Neuronal stem cell (in vitro differentiated cells): ENCODE measurements around the gene SRSF12.
"Not testable (repeated sequence)": the region's sequence is repeated elsewhere in the genome, so short reads cannot be mapped to it uniquely, and the experiment has no call there.

Experiments
- DNase-seq: peaks from one replicate; pipeline ENCODE4 v3.0.0-alpha.2; 2013; ENCODE audit warnings: low spot score
- H2AFZ ChIP-seq: one replicate; pipeline ENCODE4 v1.6.1; 2013; ENCODE audit warnings: mild to moderate bottlenecking, low read length, inconsistent platforms
- H2AK5ac ChIP-seq: 2 replicates; pipeline ENCODE4 v1.6.1; 2013; ENCODE audit warnings: low read depth, mild to moderate bottlenecking, inconsistent platforms, low read length, moderate library complexity, mixed read lengths
- H2BK120ac ChIP-seq: 2 replicates; pipeline ENCODE4 v1.6.1; 2013; ENCODE audit warnings: low read depth, mild to moderate bottlenecking, inconsistent platforms, low read length, moderate library complexity, mixed read lengths
- H2BK12ac ChIP-seq: one replicate; pipeline ENCODE4 v1.6.1; 2013; ENCODE audit warnings: low read length, inconsistent platforms
- H2BK15ac ChIP-seq: 2 replicates; pipeline ENCODE4 v1.6.1; 2013; ENCODE audit warnings: mild to moderate bottlenecking, low read length, inconsistent platforms, mixed read lengths
- H2BK5ac ChIP-seq: one replicate; pipeline ENCODE4 v1.6.1; 2013; ENCODE audit warnings: inconsistent platforms, mild to moderate bottlenecking, low read length, moderate library complexity
- H3K14ac ChIP-seq: one replicate; pipeline ENCODE4 v1.6.1; 2013; ENCODE audit warnings: low read length, inconsistent platforms
- H3K18ac ChIP-seq: 2 replicates; pipeline ENCODE4 v1.6.1; 2013; ENCODE audit warnings: low read length, inconsistent platforms
- H3K23ac ChIP-seq: 2 replicates; pipeline ENCODE4 v1.6.1; 2013; ENCODE audit warnings: low read depth, mild to moderate bottlenecking, mixed read lengths, low read length, inconsistent platforms; ENCODE audit not compliant: poor library complexity
- H3K27ac ChIP-seq: replicated peaks from 3 replicates; pipeline ENCODE4 v1.5.1; 2013; ENCODE audit warnings: low read length, inconsistent platforms
- H3K27me3 ChIP-seq, 3 experiments: 2 replicates each; pipeline ENCODE4 v1.6.1; 2013; ENCODE audit warnings: low read length in 3 of 3, mild to moderate bottlenecking in 2 of 3, inconsistent platforms in 1 of 3, low read depth in 1 of 3, mixed read lengths in 1 of 3, moderate library complexity in 1 of 3; ENCODE audit not compliant: control insufficient read depth in 3 of 3, insufficient read depth in 3 of 3
- H3K36me3 ChIP-seq, 2 donors: replicated peaks in 1 of 2; 2 replicates each; pipeline ENCODE4 v1.6.1; 2013; ENCODE audit warnings: low read length in 2 of 2; ENCODE audit not compliant: control insufficient read depth in 2 of 2, insufficient read depth in 2 of 2
- H3K4ac ChIP-seq: 2 replicates; pipeline ENCODE4 v1.6.1; 2013; ENCODE audit warnings: inconsistent platforms, mild to moderate bottlenecking, low read length, moderate library complexity
- H3K4me1 ChIP-seq, 2 donors: 1 replicate in 1 of 2; 2 replicates in 1 of 2; pipeline ENCODE4 v1.6.1; 2013; ENCODE audit warnings: low read length in 2 of 2, low read depth in 1 of 2; ENCODE audit not compliant: control insufficient read depth in 2 of 2, insufficient read depth in 1 of 2
- H3K4me2 ChIP-seq: one replicate; pipeline ENCODE4 v1.6.1; 2013; ENCODE audit warnings: mild to moderate bottlenecking, low read length, inconsistent platforms; ENCODE audit not compliant: insufficient read depth, poor library complexity, severe bottlenecking
- H3K4me3 ChIP-seq, 2 donors: 2 replicates each; pipeline ENCODE4 v1.5.1; 2013; ENCODE audit warnings: low read length in 2 of 2, mild to moderate bottlenecking in 2 of 2, inconsistent platforms in 1 of 2, moderate library complexity in 1 of 2
- H3K79me1 ChIP-seq: one replicate; pipeline ENCODE4 v1.6.1; 2013; ENCODE audit warnings: low read depth, mild to moderate bottlenecking, inconsistent platforms, low read length, moderate library complexity
- H3K9ac ChIP-seq: one replicate; pipeline ENCODE4 v1.6.1; 2013; ENCODE audit warnings: mild to moderate bottlenecking, low read depth, low read length, inconsistent platforms; ENCODE audit not compliant: poor library complexity
- H3K9me3 ChIP-seq, 2 donors: replicated peaks in 1 of 2; 2 replicates each; pipeline versions ENCODE3 to v1.6.1; 2013; ENCODE audit warnings: low read length in 2 of 2, mild to moderate bottlenecking in 2 of 2, inconsistent platforms in 1 of 2, low read depth in 1 of 2, mixed read lengths in 1 of 2, moderate library complexity in 1 of 2; ENCODE audit not compliant: control insufficient read depth in 2 of 2, insufficient read depth in 1 of 2
- H4K8ac ChIP-seq: one replicate; pipeline ENCODE4 v1.6.1; 2013; ENCODE audit warnings: low read depth, mild to moderate bottlenecking, inconsistent platforms, low read length, moderate library complexity
- H4K91ac ChIP-seq: one replicate; pipeline ENCODE4 v1.6.1; 2013; ENCODE audit warnings: low read length, low read depth, mild to moderate bottlenecking, inconsistent platforms; ENCODE audit not compliant: poor library complexity
- WGBS, 2 donors: extraction: QIAGEN DNeasy Blood & Tissue Kit; methylation state at CpG; one replicate each; pipeline ENCODE4 v1.1.7; 2013; ENCODE audit warnings: missing lambda C conversion rate in 2 of 2, mixed read lengths in 1 of 2; ENCODE audit not compliant: insufficient read length in 2 of 2, insufficient replicate concordance in 1 of 2; ENCODE audit errors: extremely low coverage in 2 of 2; 5-methylcytosine and 5-hydroxymethylcytosine counted together

Gene SRSF12

GRCh38 chr6:89128256-89128671 is 10.4 kb upstream of the SRSF12 start:
- not testable (repeated sequence) for H3K14ac ChIP-seq, H3K18ac ChIP-seq, H3K27me3 ChIP-seq, DNase-seq, H2BK12ac ChIP-seq, H3K4me2 ChIP-seq, H2BK15ac ChIP-seq, H3K23ac ChIP-seq, H4K91ac ChIP-seq, H3K9ac ChIP-seq, H2AFZ ChIP-seq, H3K4me1 ChIP-seq, H4K8ac ChIP-seq, H2AK5ac ChIP-seq, H2BK120ac ChIP-seq, H3K36me3 ChIP-seq, H3K9me3 ChIP-seq, H3K79me1 ChIP-seq, H2BK5ac ChIP-seq, H3K4me3 ChIP-seq, H3K27ac ChIP-seq, H3K4ac ChIP-seq
- no CpG with 5 or more reads among the region's 2 CpGs for WGBS, 2 donors

- Histone ChIP-seq H3K27ac (no peak overlapping the region), H3K9me3 (no peaks in the 10 kb centered on the region), H2BK5ac (no peak overlapping the region), H2BK120ac (no peak overlapping the region), H3K23ac (no peak overlapping the region), H3K4me2 (no peak overlapping the region), H3K4me1 (no peaks in the 10 kb centered on the region), H3K9ac (no peak overlapping the region), H4K8ac (no peak overlapping the region), H3K4ac (no peak overlapping the region), H2BK12ac (no peak overlapping the region), H2AK5ac (no peak overlapping the region), H4K91ac (no peak overlapping the region), H3K36me3 (no peaks in the 10 kb centered on the region), H2BK15ac (no peak overlapping the region), H2AFZ (no peak overlapping the region), H3K18ac (no peak overlapping the region), H3K79me1 (peaks cover 2% of the 10 kb centered on the region), H3K4me3 (no peak overlapping the region), H3K27me3 (no peaks in the 10 kb centered on the region), H3K14ac (no peak overlapping the region)
- no peak for DNase-seq
Measured at GRCh38 chr6:89122625-89123024, 4.8 kb upstream of the SRSF12 start.

DNA sequence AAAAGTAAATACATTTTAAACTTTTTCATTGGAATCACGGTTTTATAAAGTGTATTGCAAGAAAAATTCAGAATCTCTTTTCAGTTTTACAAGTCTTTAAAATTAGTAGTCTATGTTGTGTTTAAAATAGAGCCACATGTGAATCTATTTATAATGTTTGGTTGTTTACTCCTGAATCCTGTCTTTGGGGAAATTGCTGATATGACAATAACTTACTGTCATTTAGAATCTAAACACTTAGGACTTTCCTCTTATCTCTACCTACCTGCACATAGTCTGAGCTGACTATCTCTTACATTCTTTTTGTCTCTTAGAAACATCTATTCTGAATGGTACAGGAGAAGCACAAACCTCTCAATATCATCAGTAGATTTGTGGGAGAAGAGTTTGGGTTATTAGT is 4.1 kb upstream of the SRSF12 start:
- no peak overlapping the region for H4K8ac ChIP-seq
- no peak overlapping the region for H2AFZ ChIP-seq
- H3K79me1 ChIP-seq = peaks cover 6% of the 10 kb centered on the region
- no peak overlapping the region for H3K18ac ChIP-seq
- H2BK5ac ChIP-seq = no peak overlapping the region
- no peak overlapping the region for H3K9ac ChIP-seq
- H3K14ac ChIP-seq = no peak overlapping the region
- no peak overlapping the region for H2BK120ac ChIP-seq
- H3K23ac ChIP-seq = no peak overlapping the region
- no CpG with 5 or more reads among the region's 1 CpG for WGBS, 2 donors
- no peak overlapping the region for H3K4me2 ChIP-seq
- H3K4ac ChIP-seq = no peak overlapping the region
- H3K4me3 ChIP-seq = no peak overlapping the region
- no peak overlapping the region for H2BK15ac ChIP-seq
- H4K91ac ChIP-seq = no peak overlapping the region
- H3K36me3 ChIP-seq = no peaks in the 10 kb centered on the region
- no peak overlapping the region for H2AK5ac ChIP-seq
- H2BK12ac ChIP-seq = no peak overlapping the region
- H3K27ac ChIP-seq = no peak overlapping the region
- no peak for DNase-seq
- H3K9me3 ChIP-seq = no peaks in the 10 kb centered on the region
- H3K4me1 ChIP-seq = no peaks in the 10 kb centered on the region
- H3K27me3 ChIP-seq = no peaks in the 10 kb centered on the region

GRCh38 chr6:89120371-89120770 is 2.5 kb upstream of the SRSF12 start:
- no peak overlapping the region for H3K4me2 ChIP-seq
- no CpG with 5 or more reads among the region's 4 CpGs for WGBS, 2 donors
- peaks cover 6% of the 10 kb centered on the region for H3K79me1 ChIP-seq
- H3K9me3 ChIP-seq = no peaks in the 10 kb centered on the region
- no peak overlapping the region for H3K4me3 ChIP-seq
- H3K4ac ChIP-seq = no peak overlapping the region
- no peaks in the 10 kb centered on the region for H3K27me3 ChIP-seq
- H3K36me3 ChIP-seq = no peaks in the 10 kb centered on the region
- no peak for DNase-seq
- H4K91ac ChIP-seq = no peak overlapping the region
- H3K23ac ChIP-seq = no peak overlapping the region
- H2BK5ac ChIP-seq = no peak overlapping the region
- no peak overlapping the region for H3K9ac ChIP-seq
- H3K4me1 ChIP-seq = peaks cover 0 to 4% of the 10 kb centered on the region in 2 donors
- H2BK12ac ChIP-seq = no peak overlapping the region
- H3K27ac ChIP-seq = no peak overlapping the region
- no peak overlapping the region for H3K18ac ChIP-seq
- H2AFZ ChIP-seq = no peak overlapping the region
- no peak overlapping the region for H2BK120ac ChIP-seq
- no peak overlapping the region for H2BK15ac ChIP-seq
- H4K8ac ChIP-seq = no peak overlapping the region
- H3K14ac ChIP-seq = no peak overlapping the region
- H2AK5ac ChIP-seq = no peak overlapping the region
